H7 (cell line): Measurements from ENCODE around the gene TIMELESS. TPM values are rescaled to one million over a fixed set of nuclear protein-coding genes. Genes with fewer than 3 reads are reported as not detected.

Experiments
- DNase-seq: peaks from one replicate; pipeline ENCODE4 v3.0.0; 2012
- H3K27me3 ChIP-seq: 2 replicates; pipeline ENCODE4 v1.6.0; 2011; ENCODE audit warnings: mild to moderate bottlenecking, low read length; ENCODE audit not compliant: control insufficient read depth, insufficient read depth
- H3K36me3 ChIP-seq: replicated peaks from 2 replicates; pipeline ENCODE4 v1.5.1; 2011; ENCODE audit warnings: low read length; ENCODE audit not compliant: control insufficient read depth, insufficient read depth
- H3K4me3 ChIP-seq: 2 replicates; pipeline ENCODE4 v1.5.1; 2011; ENCODE audit warnings: low read depth, mild to moderate bottlenecking, control low read depth, low read length, moderate library complexity; ENCODE audit not compliant: insufficient read depth
- total RNA-seq: library from RNA; depleted of rRNA; stranded (reverse); fragments of >200 nt; shearing (Covaris generic); gene quantifications from 2 replicates; pipeline ENCODE4 v1.2.3, GENCODE V29; 2014; rRNA removed

TIMELESS gene
- total RNA-seq, 1 experiment from 2014 or later = 13.3 TPM

DNA sequence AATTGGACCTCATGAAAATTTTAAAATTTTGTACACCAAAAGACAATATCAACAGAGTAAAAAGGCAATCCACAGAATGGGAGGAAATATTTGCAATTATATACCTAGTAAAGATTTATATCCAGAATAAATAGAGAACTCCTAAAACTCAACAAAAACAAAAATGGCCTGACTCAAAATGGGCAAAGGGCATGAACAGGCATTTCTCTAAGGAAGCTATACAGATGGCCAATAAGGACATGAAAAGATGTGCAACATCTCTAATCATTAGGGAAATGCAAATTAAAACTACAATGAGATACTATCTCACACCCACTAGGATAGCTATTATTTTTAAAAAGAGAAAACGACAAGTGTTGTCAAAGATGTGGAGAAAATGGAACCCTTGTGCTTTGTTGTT, 75.7 kb downstream of the TIMELESS start:
- Histone ChIP-seq H3K27me3 (no peaks in the 10 kb centered on the region), H3K4me3 (no peak overlapping the region), H3K36me3 (no peaks in the 10 kb centered on the region)
- DNase-seq = no peak

DNA sequence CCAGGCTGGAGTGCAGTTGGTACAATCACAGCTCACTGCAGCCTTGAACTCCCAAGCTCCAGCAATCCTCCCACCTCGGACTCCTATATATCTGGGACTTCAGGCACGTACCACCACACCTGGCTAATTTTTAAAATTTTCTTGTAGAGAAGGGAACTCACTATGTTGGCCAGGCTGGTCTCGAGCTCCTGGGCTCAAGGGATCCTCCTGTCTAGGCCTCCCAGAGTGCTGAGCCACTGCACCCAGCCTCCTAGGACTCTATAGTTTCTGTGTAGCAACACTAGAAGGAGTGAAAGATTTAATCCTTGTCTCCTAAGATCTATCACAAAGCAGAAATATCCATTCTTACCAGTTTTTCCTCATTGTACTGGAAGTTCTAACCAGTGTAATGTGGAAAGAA, 82.3 kb downstream of the TIMELESS start:
- no peak for DNase-seq

More for the DNA sequence above, 82.3 kb downstream of the TIMELESS start:
- Histone ChIP-seq H3K4me3 (no peak overlapping the region), H3K36me3 (no peaks in the 10 kb centered on the region), H3K27me3 (no peaks in the 10 kb centered on the region)

Other genes starting within 250 kb of the TIMELESS start
- 96.2 and 98.4 TPM in 2 replicates for gene RNF41, start 227.5 kb downstream of the TIMELESS start, total RNA-seq
- 45.5 and 50.4 TPM in 2 replicates for gene NABP2, start 225.1 kb downstream of the TIMELESS start, total RNA-seq
- gene SLC39A5, start 219.4 kb downstream of the TIMELESS start, total RNA-seq = 0.48 TPM in 1 of 2 replicates, not detected in the other
- 11.2 and 13.7 TPM in 2 replicates for gene ANKRD52, start 191.0 kb downstream of the TIMELESS start, total RNA-seq
- 15.5 and 21.2 TPM in 2 replicates for gene COQ10A, start 182.5 kb downstream of the TIMELESS start, total RNA-seq
- 179 and 188 TPM in 2 replicates for gene CS, start 149.1 kb downstream of the TIMELESS start, total RNA-seq
- 108 and 129 TPM in 2 replicates for gene CNPY2, start 133.4 kb downstream of the TIMELESS start, total RNA-seq
- 38.6 and 64.1 TPM in 2 replicates for gene PAN2, start 115.4 kb downstream of the TIMELESS start, total RNA-seq
- gene IL23A, start 110.5 kb downstream of the TIMELESS start, total RNA-seq = 4.0 and 7.6 TPM in 2 replicates
- 42.2 and 47.6 TPM in 2 replicates for gene STAT2, start 89.3 kb downstream of the TIMELESS start, total RNA-seq
- not detected in 2 replicates for gene APOF, start 86.6 kb downstream of the TIMELESS start, total RNA-seq
- not detected in 2 replicates for gene MIP, start 5.2 kb upstream of the TIMELESS start, total RNA-seq
- gene SPRYD4, start 19.2 kb upstream of the TIMELESS start, total RNA-seq = 2.3 TPM in 2 replicates
- 2.2 and 5.5 TPM in 2 replicates for gene GLS2, start 38.7 kb upstream of the TIMELESS start, total RNA-seq
- 6.1 and 8.5 TPM in 2 replicates for gene RBMS2, start 72.4 kb upstream of the TIMELESS start, total RNA-seq
- 23.6 and 24.6 TPM in 2 replicates for gene BAZ2A, start 180.9 kb upstream of the TIMELESS start, total RNA-seq
- 959 and 1,061 TPM in 2 replicates for gene ATP5F1B, start 196.6 kb upstream of the TIMELESS start, total RNA-seq
- 167 and 189 TPM in 2 replicates for gene PTGES3, start 238.9 kb upstream of the TIMELESS start, total RNA-seq